ENCODE measurements around the gene OVOL1.

The OVOL1 gene

GRCh38 chr11:65790104-65790901, 3.4 kb downstream of the OVOL1 start:
- in situ Hi-C loops (cut with HindIII; ENCODE audit: low sequenced_read_pairs), result no loop called here
- no peak overlapping the region for H3K4me3 ChIP-seq (ENCODE audit: low read depth, low read length)
- DNase-seq (ENCODE audit: low read depth, low spot score), result no peak
- TF ChIP-seq CTCF (IDR thresholded peaks at IDR 0.05; ENCODE audit: low read depth, low read length), result no peak

- in situ Hi-C loops (cut with HindIII; ENCODE audit: low sequenced_read_pairs), result no loop called here
- H3K4me3 ChIP-seq (ENCODE audit: low read depth, low read length), result no peak overlapping the region
- DNase-seq (ENCODE audit: low read depth, low spot score), result no peak
- TF ChIP-seq CTCF (IDR thresholded peaks at IDR 0.05; ENCODE audit: low read depth, low read length), result no peak
Observed at GRCh38 chr11:65790902-65791650, 4.2 kb downstream of the OVOL1 start.

- in situ Hi-C loops (cut with HindIII; ENCODE audit: low sequenced_read_pairs), result no loop called here
- no peak for TF ChIP-seq CTCF (IDR thresholded peaks at IDR 0.05; ENCODE audit: low read depth, low read length)
- no peak for DNase-seq (ENCODE audit: low read depth, low spot score)
- no peak overlapping the region for H3K4me3 ChIP-seq (ENCODE audit: low read depth, low read length)
Observed at GRCh38 chr11:65791719-65792213, 4.9 kb downstream of the OVOL1 start.

GRCh38 chr11:65792456-65792855, 5.6 kb downstream of the OVOL1 start:
- no peak for TF ChIP-seq CTCF (IDR thresholded peaks at IDR 0.05; ENCODE audit: low read depth, low read length)
- no peak for DNase-seq (ENCODE audit: low read depth, low spot score)
- no peak overlapping the region for H3K4me3 ChIP-seq (ENCODE audit: low read depth, low read length)
- in situ Hi-C loops (cut with HindIII; ENCODE audit: low sequenced_read_pairs), result no loop called here

- in situ Hi-C loops (cut with HindIII; ENCODE audit: low sequenced_read_pairs), result no loop called here
- TF ChIP-seq CTCF (IDR thresholded peaks at IDR 0.05; ENCODE audit: low read depth, low read length), result no peak
- no peak overlapping the region for H3K4me3 ChIP-seq (ENCODE audit: low read depth, low read length)
- DNase-seq (ENCODE audit: low read depth, low spot score), result no peak
Observed at GRCh38 chr11:65793144-65793581, 6.3 kb downstream of the OVOL1 start.

GRCh38 chr11:65793625-65794400, 7.0 kb downstream of the OVOL1 start:
- DNase-seq (ENCODE audit: low read depth, low spot score), result no peak
- no peak overlapping the region for H3K4me3 ChIP-seq (ENCODE audit: low read depth, low read length)
- TF ChIP-seq CTCF (IDR thresholded peaks at IDR 0.05; ENCODE audit: low read depth, low read length), result no peak
- in situ Hi-C loops (cut with HindIII; ENCODE audit: low sequenced_read_pairs), result no loop called here
